ENCODE measurements around the gene NAT9. TPM values are rescaled to one million over a fixed set of nuclear protein-coding genes. Genes with fewer than 3 reads are reported as not detected.
A peak's percentile ranks its signal among the peaks of the same experiment; 100 is the strongest.

Gene NAT9
- total RNA-seq, 1 donor from 2014 or later = 21.1 TPM

DNA sequence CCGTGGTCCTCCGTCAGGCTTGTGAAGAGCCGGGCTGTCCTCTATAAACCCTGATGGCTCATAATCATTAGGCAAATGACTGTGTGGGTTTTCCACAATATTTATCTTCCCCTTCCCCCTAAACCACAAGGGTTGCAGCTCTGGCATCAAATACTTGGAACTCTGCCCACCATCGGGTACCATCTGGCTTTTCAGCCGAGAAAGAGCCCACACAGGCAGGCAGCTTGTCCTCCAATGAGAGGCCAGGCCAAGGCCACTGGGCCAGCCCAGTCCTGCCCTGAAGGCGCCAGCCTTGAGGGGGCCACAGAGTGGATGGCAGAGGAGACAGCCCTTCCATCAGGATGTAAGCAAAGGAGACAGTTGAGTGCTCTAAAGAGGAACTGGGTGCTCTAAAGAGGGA lies 31.8 kb upstream of the NAT9 start:
- ATAC-seq = no peak
- DNase-seq = no peak

GRCh38 chr17:74807441-74807840 lies 31.3 kb upstream of the NAT9 start:
- ATAC-seq = no peak
- DNase-seq = no peak
- intact Hi-C loops (cut with micrococcal nuclease) = no loop called here

More for the DNA sequence above, 31.8 kb upstream of the NAT9 start:
- intact Hi-C loops (cut with micrococcal nuclease) = no loop called here

DNA sequence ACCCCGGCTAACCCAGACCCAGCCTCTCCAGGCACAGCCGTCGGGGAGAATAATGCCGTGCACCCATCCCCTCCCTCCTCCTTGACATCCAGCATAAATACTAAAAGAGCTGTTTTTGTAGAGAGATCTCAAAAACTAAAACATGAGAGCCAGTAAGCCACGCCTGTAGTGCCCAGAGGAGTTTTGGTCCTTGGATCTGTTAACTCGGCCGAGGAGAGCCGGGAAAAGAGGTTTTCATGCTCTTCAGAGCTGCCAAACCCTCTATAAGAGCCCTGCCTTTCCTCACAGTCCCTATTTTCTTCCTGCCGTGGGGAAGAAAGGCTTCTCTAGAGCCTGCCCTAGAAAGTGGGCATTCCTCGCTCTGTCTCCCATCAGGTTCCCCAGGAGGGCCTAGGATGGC lies 30.2 kb upstream of the NAT9 start:
- intact Hi-C loops (cut with micrococcal nuclease) = no loop called here
- ATAC-seq = no peak
- no peak for DNase-seq

GRCh38 chr17:74805591-74805991 lies 29.4 kb upstream of the NAT9 start:
- DNase-seq (peak; percentile 67), ATAC-seq (peak; percentile 87)
- intact Hi-C loops (cut with micrococcal nuclease) = no loop called here

- ATAC-seq (no peak), DNase-seq (no peak)
- intact Hi-C loops (cut with micrococcal nuclease) = no loop called here
These were observed 28.5 kb upstream of the NAT9 start for GRCh38 chr17:74804683-74805082.

- intact Hi-C loops (cut with micrococcal nuclease) = no loop called here
- DNase-seq (no peak), ATAC-seq (no peak)
These were observed 27.8 kb upstream of the NAT9 start for GRCh38 chr17:74803971-74804370.

GRCh38 chr17:74803388-74803930 lies 27.3 kb upstream of the NAT9 start:
- ATAC-seq (no peak), DNase-seq (peak; percentile 8)
- intact Hi-C loops (cut with micrococcal nuclease) = no loop called here

- DNase-seq (peak; percentile 11), ATAC-seq (no peak)
- intact Hi-C loops (cut with micrococcal nuclease) = no loop called here
These were observed 25.8 kb upstream of the NAT9 start for GRCh38 chr17:74801896-74802295.

GRCh38 chr17:74800531-74800930 lies 24.4 kb upstream of the NAT9 start:
- DNase-seq (peak; percentile 11), ATAC-seq (no peak)
- intact Hi-C loops (cut with micrococcal nuclease) = no loop called here

DNA sequence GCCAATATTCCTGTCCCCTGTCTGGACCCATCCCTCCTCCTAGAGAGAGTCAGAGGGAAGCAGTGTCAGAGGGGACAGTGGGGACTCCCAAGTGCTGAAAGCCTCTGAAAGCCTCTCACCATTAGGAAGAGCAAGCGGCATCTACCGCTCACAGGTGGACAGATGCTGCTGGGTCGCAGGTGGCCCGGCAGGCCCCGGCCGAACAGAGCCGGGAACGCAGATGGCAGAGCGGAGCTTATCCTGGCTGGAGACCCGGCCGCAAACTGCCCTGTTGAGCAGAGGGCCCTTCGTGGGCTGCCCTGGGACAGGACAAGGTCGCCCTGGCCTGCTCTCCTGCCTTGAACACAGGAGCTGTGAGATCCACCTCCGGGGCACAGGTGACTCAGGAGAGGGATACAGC lies 23.0 kb upstream of the NAT9 start:
- ATAC-seq = no peak
- DNase-seq = no peak
- intact Hi-C loops (cut with micrococcal nuclease) = no loop called here

DNA sequence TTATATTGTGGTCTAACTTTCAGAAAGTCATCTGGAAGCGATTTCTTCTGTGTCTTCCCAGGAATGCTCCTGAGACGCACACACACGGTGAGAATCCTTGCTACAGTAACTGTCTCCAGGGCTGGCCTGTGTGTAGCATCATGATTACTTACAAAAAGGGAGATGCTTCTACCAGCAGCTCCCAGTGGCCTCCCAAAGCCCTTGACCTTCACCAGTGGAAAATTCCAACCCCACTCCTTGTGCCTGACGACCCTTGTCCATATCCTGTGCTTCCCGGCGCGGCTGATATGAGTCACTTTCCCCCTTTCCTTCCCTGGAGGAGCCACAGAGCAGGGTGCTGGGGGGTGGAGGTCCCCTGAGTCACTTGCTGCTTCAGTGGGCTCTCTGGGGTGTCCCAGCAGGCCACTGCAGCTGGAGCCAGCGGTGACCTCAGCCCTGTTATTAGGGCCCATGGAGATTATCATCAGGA lies 22.1 kb upstream of the NAT9 start:
- DNase-seq = no peak
- ATAC-seq = no peak
- intact Hi-C loops (cut with micrococcal nuclease) = no loop called here

- DNase-seq = no peak
- intact Hi-C loops (cut with micrococcal nuclease) = no loop called here
- no peak for ATAC-seq
These were observed 21.7 kb upstream of the NAT9 start for GRCh38 chr17:74797824-74798223.

GRCh38 chr17:74796866-74797265 lies 20.7 kb upstream of the NAT9 start:
- intact Hi-C loops (cut with micrococcal nuclease) = no loop called here
- ATAC-seq (no peak), DNase-seq (no peak)

DNA sequence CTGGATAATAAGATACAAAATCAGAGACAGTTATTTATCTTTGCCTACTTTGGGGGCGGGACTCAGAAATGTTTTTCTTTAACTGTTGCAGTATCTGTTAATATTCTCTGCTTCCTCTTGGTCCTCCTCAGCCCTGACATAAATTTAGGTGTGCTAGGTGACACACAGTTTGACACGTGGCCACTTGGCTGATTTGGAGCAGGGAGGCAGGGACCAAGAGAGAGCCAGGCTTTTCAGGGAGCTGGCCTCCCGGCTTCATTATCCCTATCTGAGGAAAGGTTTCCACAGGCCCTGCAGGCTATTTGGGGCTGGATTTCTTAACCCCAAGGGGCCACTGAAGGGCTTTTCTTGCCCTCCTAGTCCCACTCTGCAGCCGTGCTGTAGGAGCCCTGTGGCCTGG lies 20.1 kb upstream of the NAT9 start:
- intact Hi-C loops (cut with micrococcal nuclease) = no loop called here
- peak; percentile 41 for ATAC-seq
- peak; percentile 30 for DNase-seq

DNA sequence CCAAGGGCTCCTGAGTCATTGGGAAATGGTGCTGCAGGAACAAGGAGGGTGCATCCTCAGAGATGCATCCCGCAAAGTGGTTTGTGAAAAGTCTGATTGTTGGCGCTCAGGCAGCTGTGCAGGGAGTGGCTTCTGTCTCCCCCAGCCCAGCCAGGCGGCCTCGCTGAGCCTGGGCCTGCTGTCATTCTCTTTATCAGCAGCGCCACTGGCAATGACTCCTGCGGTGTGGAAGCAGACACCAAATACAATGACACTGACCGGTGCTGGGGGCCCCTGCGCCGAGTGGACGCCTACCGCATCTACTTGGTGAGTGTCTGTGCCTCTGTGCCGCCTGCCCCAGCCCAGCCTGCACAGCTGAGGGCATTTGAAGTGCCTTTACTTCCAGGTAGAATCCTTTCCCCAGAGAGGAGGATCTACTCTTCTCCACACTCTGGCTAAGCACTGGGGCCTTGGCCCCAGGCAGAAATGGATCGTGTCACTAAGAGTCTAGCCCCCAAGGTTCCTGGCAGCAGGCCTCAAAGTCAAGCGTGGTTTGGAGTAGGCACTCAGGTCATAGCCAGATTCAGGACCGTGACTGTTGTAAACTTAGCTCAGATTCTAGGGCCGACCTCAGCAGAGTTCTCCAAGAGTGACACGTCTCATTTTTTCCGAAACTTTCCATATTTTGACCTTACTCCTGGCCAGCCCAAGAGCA lies 19.3 kb upstream of the NAT9 start:
- ATAC-seq (no peak), DNase-seq (peak; percentile 26)
- intact Hi-C loops (cut with micrococcal nuclease) = no loop called here

GRCh38 chr17:74792586-74793105 lies 16.5 kb upstream of the NAT9 start:
- no peak for ATAC-seq
- DNase-seq = no peak
- intact Hi-C loops (cut with micrococcal nuclease) = loop anchor here (5.0 kb wide), 1 partner anchor 70 kb away; no protein-coding TSS in a partner anchor

DNA sequence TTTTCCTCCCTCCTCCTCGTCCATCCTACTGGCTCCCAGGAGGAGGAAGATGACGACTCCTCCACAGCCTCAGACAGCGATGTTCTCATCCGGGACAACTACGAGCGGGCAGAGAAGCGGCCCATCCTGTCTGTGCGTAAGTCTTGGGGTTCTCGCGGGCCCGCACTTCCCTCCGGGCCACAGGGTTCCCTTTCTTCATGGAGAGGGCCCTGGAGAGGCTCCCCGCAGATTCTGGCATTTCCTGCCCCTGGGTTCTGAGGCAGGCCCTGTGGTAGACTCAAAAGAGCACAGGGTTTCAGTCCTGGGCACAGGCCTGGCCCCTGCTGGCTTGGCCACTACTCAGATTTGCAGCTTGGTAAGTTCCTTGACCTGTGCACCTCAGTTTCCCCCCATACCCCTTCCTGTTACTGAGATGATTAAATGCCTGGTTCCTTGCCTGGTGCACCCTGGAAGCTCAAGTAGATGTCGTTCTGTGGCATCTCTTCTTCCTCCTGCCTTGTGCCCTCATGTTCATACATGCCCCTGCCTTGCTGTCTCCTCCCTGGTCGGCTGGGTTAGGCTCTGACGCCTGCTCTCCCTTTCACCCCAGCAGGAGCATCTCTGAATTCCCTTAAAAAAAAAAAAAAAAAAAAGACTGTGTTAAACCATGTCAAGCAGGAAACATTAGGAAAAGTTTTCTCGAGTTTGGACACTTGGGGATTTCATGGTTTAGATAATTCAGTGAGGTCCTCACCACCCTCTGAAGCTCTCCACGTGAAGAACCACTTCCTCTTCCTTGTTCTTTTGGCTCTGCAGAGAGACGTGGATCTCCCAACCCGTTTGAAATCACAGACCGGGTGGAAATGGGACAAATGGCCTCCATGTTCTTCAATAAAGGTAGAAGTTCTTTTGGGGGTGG lies 14.3 kb upstream of the NAT9 start:
- no peak for DNase-seq
- intact Hi-C loops (cut with micrococcal nuclease) = loop anchor here (5.0 kb wide), 1 partner anchor 72 kb away; no protein-coding TSS in a partner anchor
- peak; percentile 21 for ATAC-seq

DNA sequence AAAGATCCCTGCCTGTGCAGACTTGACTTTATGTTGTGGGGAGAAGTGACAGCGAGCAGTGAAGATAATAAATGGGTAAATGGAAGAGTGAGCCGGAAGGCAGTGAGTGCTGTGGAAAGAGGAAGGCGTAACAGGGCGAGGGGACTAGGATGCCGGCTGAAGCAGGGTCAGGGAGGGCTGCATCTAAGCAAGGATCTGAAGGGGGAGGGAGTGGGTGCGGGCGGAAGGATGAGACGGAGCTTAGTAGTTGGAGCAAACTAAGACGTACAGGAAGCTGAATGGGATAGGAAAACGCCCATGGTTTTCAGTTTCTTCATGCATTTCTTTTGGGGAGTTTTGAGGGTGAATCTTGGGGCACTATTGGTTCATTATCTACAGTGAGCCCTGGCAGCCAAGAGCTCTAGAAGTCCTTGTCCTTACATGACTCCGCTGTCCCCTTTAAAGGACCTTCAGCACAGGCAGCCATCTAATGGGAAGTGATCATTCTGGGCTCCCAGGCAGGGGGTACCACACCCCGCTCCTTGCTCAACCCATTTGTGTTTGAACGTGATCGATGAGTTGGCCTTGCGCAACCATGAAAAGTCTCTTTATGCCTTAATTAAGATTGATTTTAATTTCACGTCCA lies 10.4 kb upstream of the NAT9 start:
- intact Hi-C loops (cut with micrococcal nuclease) = no loop called here
- ATAC-seq (peak; percentile 56), DNase-seq (no peak)

GRCh38 chr17:74785981-74786360 lies 9.8 kb upstream of the NAT9 start:
- intact Hi-C loops (cut with micrococcal nuclease) = no loop called here
- no peak for ATAC-seq
- no peak for DNase-seq

Data from left ventricle myocardium superior (tissue), 1 donor.